IMR-90 (cell line): ENCODE results near the gene FSTL5. TPM values are rescaled to one million over a fixed set of nuclear protein-coding genes. Genes with fewer than 3 reads are reported as not detected.

Experiments used
- ATAC-seq: fragments of 200-7000 bp; cut with Tn5 transposase; 2 replicates; pipeline ENCODE4 v1.9.1; 2020; ENCODE audit warnings: low read depth, mild to moderate bottlenecking, moderate library complexity
- BruUV-seq: library from RNA; stranded (reverse); fragments of 400-500 nt; replicated peaks from 2 replicates; lab custom pipeline; 2021; lab: Mats Ljungman, UMichigan
- CTCF ChIA-PET: fragments of 300-600 bp; formaldehyde crosslinking; extraction: SDS; loops from one replicate; lab custom pipeline; 2021; ENCODE audit warnings: antibody characterized with exemption; lab: Yijun Ruan, JAX
- POLR2A ChIA-PET: fragments of 300-600 bp; sonication (Branson Sonifier 250); formaldehyde crosslinking; loops from one replicate; lab custom pipeline; 2022; ENCODE audit warnings: antibody characterized with exemption; ENCODE audit not compliant: unreplicated experiment; lab: Charles Lee
- DNase-seq: peaks from one replicate; pipeline ENCODE4 v3.0.0; 2013
- H2AFZ ChIP-seq: replicated peaks from 2 replicates; pipeline ENCODE3; 2013; ENCODE audit warnings: low read length, mild to moderate bottlenecking; ENCODE audit not compliant: poor library complexity
- H2AK5ac ChIP-seq: 2 replicates; pipeline ENCODE4 v1.6.1; 2013; ENCODE audit warnings: low read depth, low read length, inconsistent platforms
- H2AK9ac ChIP-seq: replicated peaks from 2 replicates; pipeline ENCODE3; 2013; ENCODE audit warnings: mild to moderate bottlenecking, low read depth, low read length, moderate library complexity; ENCODE audit not compliant: poor library complexity
- H2BK120ac ChIP-seq: 2 replicates; pipeline ENCODE4 v1.6.1; 2013; ENCODE audit warnings: low read depth, low read length, inconsistent platforms
- H2BK15ac ChIP-seq: 3 replicates; pipeline ENCODE4 v1.6.1; 2013; ENCODE audit warnings: low read depth, low read length, inconsistent platforms
- H2BK20ac ChIP-seq: 2 replicates; pipeline ENCODE4 v1.6.1; 2013; ENCODE audit warnings: low read depth, mild to moderate bottlenecking, inconsistent platforms, low read length, moderate library complexity
- H2BK5ac ChIP-seq: 2 replicates; pipeline ENCODE4 v1.6.1; 2013; ENCODE audit warnings: mild to moderate bottlenecking, low read depth, low read length, inconsistent platforms; ENCODE audit not compliant: poor library complexity, severe bottlenecking
- H3K14ac ChIP-seq: replicated peaks from 2 replicates; pipeline ENCODE4 v1.6.1; 2013; ENCODE audit warnings: low read depth, low read length, inconsistent platforms
- H3K18ac ChIP-seq: 2 replicates; pipeline ENCODE4 v1.6.1; 2013; ENCODE audit warnings: low read depth, low read length, control low read depth
- H3K23ac ChIP-seq: 2 replicates; pipeline ENCODE4 v1.6.1; 2013; ENCODE audit warnings: low read depth, low read length, inconsistent platforms
- H3K27ac ChIP-seq: 2 replicates; pipeline ENCODE4 v1.5.1; 2013; ENCODE audit warnings: mild to moderate bottlenecking, control low read depth, low read length; ENCODE audit not compliant: insufficient read depth
- H3K27me3 ChIP-seq: 2 replicates; pipeline ENCODE4 v1.6.1; 2013; ENCODE audit warnings: low read length; ENCODE audit not compliant: control insufficient read depth, insufficient read depth
- H3K36me3 ChIP-seq: 2 replicates; pipeline ENCODE4 v1.6.1; 2013; ENCODE audit warnings: low read length, mixed read lengths; ENCODE audit not compliant: control insufficient read depth, insufficient read depth
- H3K4ac ChIP-seq: 2 replicates; pipeline ENCODE4 v1.6.1; 2013; ENCODE audit warnings: low read depth, low read length, inconsistent platforms
- H3K4me1 ChIP-seq: 2 replicates; pipeline ENCODE4 v1.6.1; 2013; ENCODE audit warnings: low read length, mixed read lengths; ENCODE audit not compliant: control insufficient read depth, insufficient read depth
- H3K4me2 ChIP-seq: 2 replicates; pipeline ENCODE4 v1.6.1; 2013; ENCODE audit warnings: low read depth, mild to moderate bottlenecking, control low read depth, low read length, moderate library complexity
- H3K4me3 ChIP-seq: 2 replicates; pipeline ENCODE4 v1.5.1; 2013; ENCODE audit warnings: low read depth, mild to moderate bottlenecking, control low read depth, low read length, moderate library complexity; ENCODE audit not compliant: insufficient read depth
- H3K56ac ChIP-seq: 2 replicates; pipeline ENCODE4 v1.6.1; 2013; ENCODE audit warnings: low read length, inconsistent platforms; ENCODE audit not compliant: insufficient read depth; ENCODE audit errors: extremely low read depth
- H3K79me1 ChIP-seq, 2 experiments: 2 replicates each; pipeline ENCODE4 v1.6.1; 2013; ENCODE audit warnings: low read length in 2 of 2, inconsistent platforms in 1 of 2, low read depth in 1 of 2
- H3K9ac ChIP-seq: 2 replicates; pipeline ENCODE4 v1.6.1; 2013; ENCODE audit warnings: low read depth, low read length, control low read depth
- H3K9me1 ChIP-seq: 2 replicates; pipeline ENCODE4 v1.6.1; 2013; ENCODE audit warnings: low read length, inconsistent platforms; ENCODE audit not compliant: insufficient read depth
- H3K9me3 ChIP-seq: 2 replicates; pipeline ENCODE4 v1.6.1; 2013; ENCODE audit warnings: low read length; ENCODE audit not compliant: control insufficient read depth, insufficient read depth
- H4K20me1 ChIP-seq: 2 replicates; pipeline ENCODE4 v1.6.1; 2013; ENCODE audit warnings: low read length, inconsistent platforms; ENCODE audit not compliant: insufficient read depth
- H4K5ac ChIP-seq: 2 replicates; pipeline ENCODE4 v1.6.1; 2013; ENCODE audit warnings: mild to moderate bottlenecking, low read depth, low read length, control low read depth
- H4K8ac ChIP-seq, 2 experiments: 2 replicates each; pipeline ENCODE4 v1.6.1; 2013; ENCODE audit warnings: low read depth in 2 of 2, low read length in 2 of 2, control low read depth in 1 of 2, inconsistent platforms in 1 of 2
- H4K91ac ChIP-seq: 2 replicates; pipeline ENCODE4 v1.6.1; 2013; ENCODE audit warnings: low read depth, low read length, inconsistent platforms; ENCODE audit not compliant: insufficient read depth
- FOS ChIP-seq: fragments of 150-350 bp; IDR thresholded peaks from 2 replicates; pipeline ENCODE4 v1.6.1; 2016; ENCODE audit warnings: low read depth, low read length
- MAFK ChIP-seq: IDR thresholded peaks from 2 replicates; pipeline ENCODE4 v1.6.1; 2012; ENCODE audit warnings: low read depth, low read length, improper control_type of control experiment
- WGBS, 2 experiments: methylation state at CpG; one replicate each; pipeline versions ENCODE4 v1.1.5 to v1.1.7; 2013; ENCODE audit warnings: missing lambda C conversion rate in 2 of 2; ENCODE audit not compliant: insufficient read length in 1 of 2; ENCODE audit errors: extremely low coverage in 2 of 2; 5-methylcytosine and 5-hydroxymethylcytosine counted together
- dilution Hi-C: fragments of 300-500 bp; cut with HindIII; formaldehyde crosslinking; loops from one replicate; pipeline ENCODE4 v1.14.3; 2018; ENCODE audit warnings: low sequenced_read_pairs; ENCODE audit not compliant: unreplicated experiment
- in situ Hi-C: fragments of 300-500 bp; cut with MboI; formaldehyde crosslinking; loops from 3 replicates; pipeline ENCODE4 v1.14.3; 2019; ENCODE audit warnings: low sequenced_read_pairs, inconsistent platforms, mixed read lengths
- intact Hi-C: fragments of 100-400 bp; cut with micrococcal nuclease; formaldehyde crosslinking; loops from 2 replicates; pipeline ENCODE4 v1.10.0; 2022
- polyA plus RNA-seq, 3 experiments: library from polyadenylated mRNA; depleted of rRNA; stranded (reverse); fragments of >200 nt; gene quantifications; 2 replicates each; pipeline ENCODE4 v1.2.3, GENCODE V29; 2012; ENCODE audit warnings: low replicate concordance in 1 of 3
- total RNA-seq: library from RNA; depleted of rRNA; stranded (reverse); fragments of >200 nt; gene quantifications from 2 replicates; pipeline ENCODE4 v1.2.3, GENCODE V29; 2012

The FSTL5 gene
- total and polyA plus RNA-seq, 2 of the 4 experiments (the other 2 are of a cell fraction), result under 0.01 TPM; not detected in 1

DNA sequence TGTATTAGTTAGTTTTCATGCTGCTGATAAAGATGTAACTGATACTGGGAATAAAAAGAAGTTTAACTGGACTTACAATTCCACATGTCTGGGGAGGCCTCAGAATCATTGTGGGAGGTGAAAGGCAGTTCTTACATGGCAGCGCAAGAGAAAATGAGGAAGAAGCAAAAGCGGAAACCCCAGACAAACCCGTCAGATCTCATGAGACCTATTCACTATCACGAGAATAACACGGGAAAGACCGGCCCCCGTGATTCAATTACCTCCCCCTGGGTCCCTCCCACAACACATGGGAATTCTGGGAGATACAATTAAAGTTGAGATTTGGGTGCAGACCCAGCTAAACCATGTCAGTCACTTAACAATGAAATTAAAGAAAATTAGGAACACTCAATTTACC lies 499.1 kb downstream of the FSTL5 start:
- Histone ChIP-seq H3K4ac (no peak overlapping the region), H4K20me1 (no peaks in the 10 kb centered on the region), H2BK20ac (no peak overlapping the region), H2BK15ac (no peak overlapping the region), H3K23ac (no peak overlapping the region), H2BK120ac (no peak overlapping the region), H2AFZ (no peak overlapping the region), H3K4me3 (no peak overlapping the region), H4K5ac (no peak overlapping the region), H4K8ac (no peak overlapping the region), H2AK5ac (no peak overlapping the region), H3K4me2 (no peak overlapping the region), H3K18ac (no peak overlapping the region), H3K79me1 (no peaks in the 10 kb centered on the region), H3K14ac (no peak overlapping the region), H2BK5ac (no peak overlapping the region), H3K27me3 (no peaks in the 10 kb centered on the region), H3K9me3 (0 out of 2 replicates have a peak, but pooled peaks cover 2% of the 10 kb centered on the region), H3K56ac (no peak overlapping the region), H3K4me1 (no peaks in the 10 kb centered on the region), H3K36me3 (no peaks in the 10 kb centered on the region), H3K9me1 (no peaks in the 10 kb centered on the region), H4K91ac (no peak overlapping the region), H3K27ac (no peak overlapping the region), H2AK9ac (no peak overlapping the region), H3K9ac (no peak overlapping the region)
- ChIA-PET CTCF (no interaction called here), POLR2A (no interaction called here)
- DNase-seq (no peak), ATAC-seq (no peak)
- in situ Hi-C loops, result no loop called here
- no CpG with 5 or more reads among the region's 7 CpGs for WGBS, 2 experiments
- dilution Hi-C loops, result no loop called here
- TF ChIP-seq FOS, result no peak
- TF ChIP-seq MAFK, result no peak
- no TSS peak for BruUV-seq
- intact Hi-C loops, result no loop called here
